Measurements from ENCODE around the gene ENGASE.
"Not testable (repeated sequence)": the region's sequence is repeated elsewhere in the genome, so short reads cannot be mapped to it uniquely, and the experiment has no call there.

ENGASE gene

DNA sequence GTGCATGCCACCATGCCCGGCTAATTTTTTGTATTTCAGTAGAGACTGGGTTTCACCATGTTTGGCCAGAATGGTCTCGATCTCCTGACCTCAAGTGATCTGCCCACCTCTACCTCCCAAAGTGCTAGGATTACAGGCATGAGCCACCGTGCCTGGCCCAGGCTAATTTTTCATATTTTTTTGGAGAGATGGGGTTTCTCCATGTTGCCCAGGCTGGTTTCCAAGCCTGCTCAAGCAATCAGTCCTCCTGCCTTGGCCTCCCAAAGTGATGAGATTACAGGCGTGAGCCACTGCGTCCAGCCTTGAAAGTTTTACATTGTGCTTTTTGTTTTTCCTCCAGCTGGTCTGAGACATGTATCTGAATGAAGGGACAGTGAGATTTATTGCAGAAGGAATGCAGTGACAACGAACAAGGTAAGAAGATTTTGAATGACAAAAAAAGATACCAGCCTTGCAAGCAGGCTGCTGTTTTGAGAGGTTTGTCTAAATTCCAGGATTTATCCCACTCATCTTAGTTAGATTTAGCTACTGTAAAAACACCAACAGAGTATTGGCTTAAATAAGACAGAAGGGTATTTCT is 3.4 kb upstream of the ENGASE start:
- no peaks in the 10 kb centered on the region for H3K9me3 ChIP-seq (ENCODE audit: control insufficient read depth, low read length)
- peaks cover 8% of the 10 kb centered on the region for H3K4me1 ChIP-seq (ENCODE audit: control insufficient read depth, insufficient read depth, low read length, poor library complexity, severe bottlenecking)
- no peaks in the 10 kb centered on the region for H3K27me3 ChIP-seq (replicated peaks; ENCODE audit: control insufficient read depth, insufficient read depth, low read length, poor library complexity, severe bottlenecking)
- H3K36me3 ChIP-seq (ENCODE audit: control insufficient read depth, insufficient read depth, low read length): no peaks in the 10 kb centered on the region
- no peak for DNase-seq
- no peak overlapping the region for H3K27ac ChIP-seq (ENCODE audit: insufficient read depth, low read length, poor library complexity, severe bottlenecking)
- H3K4me3 ChIP-seq (ENCODE audit: insufficient read depth, low read depth, low read length, poor library complexity, severe bottlenecking): no peak overlapping the region

DNA sequence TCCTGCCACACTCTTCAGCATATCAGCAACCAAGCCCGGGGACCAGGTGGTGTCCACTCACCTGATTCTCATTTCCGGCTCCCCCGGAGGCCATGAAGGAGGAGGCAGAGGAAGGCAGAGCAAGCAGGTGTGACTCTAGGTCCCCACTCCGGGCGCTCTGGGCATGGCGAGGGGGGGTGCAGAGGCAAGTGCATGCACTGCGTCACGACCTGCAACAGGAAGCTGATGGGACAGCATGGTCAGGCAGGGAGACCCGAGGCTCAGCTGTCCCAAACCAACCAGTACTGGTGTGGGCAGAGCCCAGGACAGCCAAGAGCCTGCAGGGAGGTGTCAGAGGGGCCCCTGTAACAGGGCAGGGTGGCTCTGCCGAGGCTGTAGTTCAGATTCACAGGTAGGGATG is 2.1 kb upstream of the ENGASE start:
- Histone ChIP-seq H3K4me1 (ENCODE audit: control insufficient read depth, insufficient read depth, low read length, poor library complexity, severe bottlenecking) (peaks cover 8% of the 10 kb centered on the region), H3K4me3 (ENCODE audit: insufficient read depth, low read depth, low read length, poor library complexity, severe bottlenecking) (no peak overlapping the region), H3K27me3 (replicated peaks; ENCODE audit: control insufficient read depth, insufficient read depth, low read length, poor library complexity, severe bottlenecking) (no peaks in the 10 kb centered on the region), H3K27ac (ENCODE audit: insufficient read depth, low read length, poor library complexity, severe bottlenecking) (no peak overlapping the region), H3K36me3 (ENCODE audit: control insufficient read depth, insufficient read depth, low read length) (peaks cover 4% of the 10 kb centered on the region), H3K9me3 (ENCODE audit: control insufficient read depth, low read length) (no peaks in the 10 kb centered on the region)
- DNase-seq: no peak

- no peak for DNase-seq
- no peaks in the 10 kb centered on the region for H3K27me3 ChIP-seq (replicated peaks; ENCODE audit: control insufficient read depth, insufficient read depth, low read length, poor library complexity, severe bottlenecking)
- no peaks in the 10 kb centered on the region for H3K9me3 ChIP-seq (ENCODE audit: control insufficient read depth, low read length)
- H3K4me1 ChIP-seq (ENCODE audit: control insufficient read depth, insufficient read depth, low read length, poor library complexity, severe bottlenecking): peaks cover 8% of the 10 kb centered on the region
- H3K36me3 ChIP-seq (ENCODE audit: control insufficient read depth, insufficient read depth, low read length): peaks cover 4% of the 10 kb centered on the region
- no peak overlapping the region for H3K27ac ChIP-seq (ENCODE audit: insufficient read depth, low read length, poor library complexity, severe bottlenecking)
- H3K4me3 ChIP-seq (ENCODE audit: insufficient read depth, low read depth, low read length, poor library complexity, severe bottlenecking): no peak overlapping the region
These were observed 1.5 kb upstream of the ENGASE start for GRCh38 chr17:79073016-79073705.

DNA sequence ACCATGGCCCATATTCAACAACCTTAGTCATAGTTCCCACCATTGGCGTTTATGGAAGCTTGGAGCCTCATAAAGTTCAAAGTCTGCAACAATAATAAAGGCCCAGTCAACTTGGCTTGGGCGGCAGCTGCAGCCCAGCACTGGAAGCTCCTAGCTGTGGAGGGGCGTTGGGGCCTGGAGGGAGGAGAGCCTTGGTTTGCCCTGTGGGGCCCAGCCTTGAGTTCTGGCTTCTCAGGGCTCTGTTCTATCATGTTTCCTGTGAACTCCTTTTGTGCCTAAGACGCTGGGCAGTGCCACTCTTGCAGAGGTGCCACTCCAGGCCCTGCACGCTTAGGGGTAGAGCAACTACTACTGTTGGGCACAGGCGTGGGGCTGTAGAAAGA is 927 bp upstream of the ENGASE start:
- Histone ChIP-seq H3K27me3 (replicated peaks; ENCODE audit: control insufficient read depth, insufficient read depth, low read length, poor library complexity, severe bottlenecking) (no peaks in the 10 kb centered on the region), H3K27ac (ENCODE audit: insufficient read depth, low read length, poor library complexity, severe bottlenecking) (no peak overlapping the region), H3K4me1 (ENCODE audit: control insufficient read depth, insufficient read depth, low read length, poor library complexity, severe bottlenecking) (peaks cover 8% of the 10 kb centered on the region), H3K4me3 (ENCODE audit: insufficient read depth, low read depth, low read length, poor library complexity, severe bottlenecking) (no peak overlapping the region), H3K36me3 (ENCODE audit: control insufficient read depth, insufficient read depth, low read length) (peaks cover 7% of the 10 kb centered on the region), H3K9me3 (ENCODE audit: control insufficient read depth, low read length) (no peaks in the 10 kb centered on the region)
- no peak for DNase-seq

- Histone ChIP-seq H3K4me3 (ENCODE audit: insufficient read depth, low read depth, low read length, poor library complexity, severe bottlenecking) (peak overlapping the region; percentile 89), H3K27ac (ENCODE audit: insufficient read depth, low read length, poor library complexity, severe bottlenecking) (peak overlapping the region; percentile 8), H3K36me3 (ENCODE audit: control insufficient read depth, insufficient read depth, low read length) (peaks cover 11% of the 10 kb centered on the region)
- H3K27me3 ChIP-seq (replicated peaks; ENCODE audit: control insufficient read depth, insufficient read depth, low read length, poor library complexity, severe bottlenecking); H3K4me1 ChIP-seq (ENCODE audit: control insufficient read depth, insufficient read depth, low read length, poor library complexity, severe bottlenecking); DNase-seq; H3K9me3 ChIP-seq (ENCODE audit: control insufficient read depth, low read length): not testable (repeated sequence)
These were observed 439 bp upstream of the ENGASE start for GRCh38 chr17:79074121-79074648.

- H3K4me1 ChIP-seq (ENCODE audit: control insufficient read depth, insufficient read depth, low read length, poor library complexity, severe bottlenecking): peaks cover 8% of the 10 kb centered on the region
These were observed 774 bp downstream of the ENGASE start for GRCh38 chr17:79075446-79075750.

DNA sequence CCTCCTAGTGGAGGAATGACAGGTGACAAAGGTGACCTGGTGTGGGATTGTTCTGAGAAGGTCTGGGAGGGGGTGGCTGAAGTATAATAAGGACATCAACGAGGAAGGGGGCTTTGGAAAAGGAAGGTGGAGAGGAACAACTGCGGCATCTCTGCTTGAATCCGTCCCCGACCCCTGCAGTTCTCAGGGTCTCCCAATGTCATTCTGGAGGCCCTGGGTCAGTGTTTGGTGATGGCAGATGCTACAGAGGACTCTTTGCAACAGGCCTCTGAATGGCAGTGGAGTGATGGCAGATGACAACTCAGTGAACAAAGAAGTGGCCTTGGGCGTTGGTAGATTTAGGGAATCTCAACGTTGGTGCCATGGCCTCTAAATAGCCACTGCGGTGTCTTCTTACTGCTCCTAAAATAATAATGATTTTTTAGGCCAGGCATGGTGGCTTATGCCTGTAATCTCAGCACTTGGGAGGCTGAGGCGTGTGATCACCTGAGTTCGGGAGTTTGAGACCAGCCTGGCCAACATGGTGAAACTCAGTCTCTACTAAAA is 1.3 kb downstream of the ENGASE start:
- H3K27ac ChIP-seq (ENCODE audit: insufficient read depth, low read length, poor library complexity, severe bottlenecking): no peak overlapping the region
- no peaks in the 10 kb centered on the region for H3K9me3 ChIP-seq (ENCODE audit: control insufficient read depth, low read length)
- peaks cover 8% of the 10 kb centered on the region for H3K4me1 ChIP-seq (ENCODE audit: control insufficient read depth, insufficient read depth, low read length, poor library complexity, severe bottlenecking)
- DNase-seq: no peak
- H3K36me3 ChIP-seq (ENCODE audit: control insufficient read depth, insufficient read depth, low read length): peaks cover 25% of the 10 kb centered on the region
- no peaks in the 10 kb centered on the region for H3K27me3 ChIP-seq (replicated peaks; ENCODE audit: control insufficient read depth, insufficient read depth, low read length, poor library complexity, severe bottlenecking)
- no peak overlapping the region for H3K4me3 ChIP-seq (ENCODE audit: insufficient read depth, low read depth, low read length, poor library complexity, severe bottlenecking)

More at GRCh38 chr17:79075446-79075750, 774 bp downstream of the ENGASE start:
- H3K9me3 ChIP-seq (ENCODE audit: control insufficient read depth, low read length): no peaks in the 10 kb centered on the region
- peak overlapping the region; percentile 63 for H3K27ac ChIP-seq (ENCODE audit: insufficient read depth, low read length, poor library complexity, severe bottlenecking)
- no peaks in the 10 kb centered on the region for H3K27me3 ChIP-seq (replicated peaks; ENCODE audit: control insufficient read depth, insufficient read depth, low read length, poor library complexity, severe bottlenecking)
- H3K36me3 ChIP-seq (ENCODE audit: control insufficient read depth, insufficient read depth, low read length): peaks cover 20% of the 10 kb centered on the region
- peak overlapping the region; percentile 89 for H3K4me3 ChIP-seq (ENCODE audit: insufficient read depth, low read depth, low read length, poor library complexity, severe bottlenecking)
- DNase-seq: no peak

GRCh38 chr17:79077587-79077986 is 3.0 kb downstream of the ENGASE start:
- H3K4me3 ChIP-seq (ENCODE audit: insufficient read depth, low read depth, low read length, poor library complexity, severe bottlenecking): no peak overlapping the region
- no peaks in the 10 kb centered on the region for H3K27me3 ChIP-seq (replicated peaks; ENCODE audit: control insufficient read depth, insufficient read depth, low read length, poor library complexity, severe bottlenecking)
- peaks cover 8% of the 10 kb centered on the region for H3K4me1 ChIP-seq (ENCODE audit: control insufficient read depth, insufficient read depth, low read length, poor library complexity, severe bottlenecking)
- H3K9me3 ChIP-seq (ENCODE audit: control insufficient read depth, low read length): no peaks in the 10 kb centered on the region
- H3K36me3 ChIP-seq (ENCODE audit: control insufficient read depth, insufficient read depth, low read length): peaks cover 25% of the 10 kb centered on the region
- no peak for DNase-seq
- H3K27ac ChIP-seq (ENCODE audit: insufficient read depth, low read length, poor library complexity, severe bottlenecking): no peak overlapping the region

DNA sequence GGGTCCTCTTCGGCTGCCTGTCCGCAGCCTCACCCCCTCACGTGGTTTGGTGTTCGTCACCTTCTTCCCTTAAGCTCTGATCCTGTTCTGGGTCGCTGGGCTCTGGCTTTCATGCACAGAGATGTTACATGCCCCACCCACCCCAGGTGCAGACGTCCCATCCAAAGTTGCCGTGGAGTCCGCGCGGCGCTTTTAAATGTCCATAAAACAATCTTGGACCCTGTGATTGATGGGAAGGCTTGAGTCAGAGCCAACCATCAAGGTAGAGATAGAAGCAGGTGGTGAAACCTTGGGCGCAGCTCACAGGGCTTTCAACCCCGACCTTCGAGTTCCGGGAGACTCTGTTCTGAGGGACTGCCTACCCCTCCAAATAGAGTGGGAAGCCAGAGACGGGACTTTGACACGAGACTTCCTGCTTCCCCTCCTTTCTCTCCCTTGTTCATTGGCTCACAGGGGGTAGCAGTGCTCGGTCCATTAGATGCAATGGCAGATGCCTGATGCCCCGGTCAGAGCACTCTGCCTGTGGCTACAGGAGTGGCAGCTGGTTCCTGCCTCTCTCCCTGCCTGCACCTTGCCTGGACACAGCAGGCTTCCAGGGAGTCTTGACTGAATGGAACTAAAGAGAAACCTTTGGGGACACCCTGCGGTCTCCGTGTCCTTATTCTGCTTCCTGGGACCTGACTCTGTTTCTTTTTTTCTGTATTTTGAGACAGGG is 4.0 kb downstream of the ENGASE start:
- H3K4me1 ChIP-seq (ENCODE audit: control insufficient read depth, insufficient read depth, low read length, poor library complexity, severe bottlenecking): peaks cover 8% of the 10 kb centered on the region
- H3K36me3 ChIP-seq (ENCODE audit: control insufficient read depth, insufficient read depth, low read length): peaks cover 29% of the 10 kb centered on the region
- DNase-seq: no peak
- no peaks in the 10 kb centered on the region for H3K9me3 ChIP-seq (ENCODE audit: control insufficient read depth, low read length)
- H3K27ac ChIP-seq (ENCODE audit: insufficient read depth, low read length, poor library complexity, severe bottlenecking): no peak overlapping the region
- H3K4me3 ChIP-seq (ENCODE audit: insufficient read depth, low read depth, low read length, poor library complexity, severe bottlenecking): no peak overlapping the region
- no peaks in the 10 kb centered on the region for H3K27me3 ChIP-seq (replicated peaks; ENCODE audit: control insufficient read depth, insufficient read depth, low read length, poor library complexity, severe bottlenecking)
